HG02642 (cell line): ENCODE data around the gene ELAVL4.

Source experiments
- ATAC-seq: cut with Tn5 transposase; IDR thresholded peaks from one replicate; pipeline ENCODE4 v1.9.1; 2021; ENCODE audit warnings: mild to moderate bottlenecking; ENCODE audit not compliant: unreplicated experiment, poor library complexity

The ELAVL4 gene

GRCh38 chr1:50108497-50109059, at the start of gene ELAVL4:
ELAVL4 (plus strand) TSS chr1:50108920; CDS start chr1:50109190, 270 bp downstream.
- no peak for ATAC-seq

GRCh38 chr1:50060279-50060678, 48.4 kb upstream of the ELAVL4 start:
- ATAC-seq, result no peak

- no peak for ATAC-seq
Observed at GRCh38 chr1:50066806-50067205, 41.9 kb upstream of the ELAVL4 start.

- ATAC-seq, result no peak
Observed at GRCh38 chr1:50074931-50075330, 33.8 kb upstream of the ELAVL4 start.

GRCh38 chr1:50077273-50077672, 31.4 kb upstream of the ELAVL4 start:
- no peak for ATAC-seq

GRCh38 chr1:50080904-50081586, 27.7 kb upstream of the ELAVL4 start:
- ATAC-seq, result no peak

- no peak for ATAC-seq
Observed at GRCh38 chr1:50084389-50084788, 24.3 kb upstream of the ELAVL4 start.

GRCh38 chr1:50091068-50091467, 17.7 kb upstream of the ELAVL4 start:
- ATAC-seq, result no peak

GRCh38 chr1:50095716-50096115, 13.0 kb upstream of the ELAVL4 start:
- ATAC-seq, result no peak

- ATAC-seq, result no peak
Observed at GRCh38 chr1:50097021-50097679, 11.6 kb upstream of the ELAVL4 start.

- ATAC-seq, result no peak
Observed at GRCh38 chr1:50097791-50098190, 10.9 kb upstream of the ELAVL4 start.

- ATAC-seq, result no peak
Observed at GRCh38 chr1:50098591-50099021, 10.1 kb upstream of the ELAVL4 start.

- ATAC-seq, result no peak
Observed at GRCh38 chr1:50099654-50100053, 9.1 kb upstream of the ELAVL4 start.

GRCh38 chr1:50103615-50104081, 5.1 kb upstream of the ELAVL4 start:
- no peak for ATAC-seq

- ATAC-seq, result no peak
Observed at GRCh38 chr1:50105433-50105832, 3.3 kb upstream of the ELAVL4 start.

- no peak for ATAC-seq
Observed at GRCh38 chr1:50106095-50106761, 2.5 kb upstream of the ELAVL4 start.

GRCh38 chr1:50109116-50109515, 396 bp downstream of the ELAVL4 start:
- ATAC-seq, result no peak

GRCh38 chr1:50109647-50110075, 941 bp downstream of the ELAVL4 start:
- ATAC-seq, result no peak

- ATAC-seq, result no peak
Observed at GRCh38 chr1:50110151-50110550, 1.4 kb downstream of the ELAVL4 start.

- no peak for ATAC-seq
Observed at GRCh38 chr1:50110656-50111055, 1.9 kb downstream of the ELAVL4 start.

- no peak for ATAC-seq
Observed at GRCh38 chr1:50111503-50111902, 2.8 kb downstream of the ELAVL4 start.
